Measurements from ENCODE around the gene CASZ1.

- TF ChIP-seq CTCF (IDR thresholded peaks at IDR 0.05) (no peak), POLR2AphosphoS5 (IDR thresholded peaks at IDR 0.05; ENCODE audit: low read depth, low read length) (no peak), REST (IDR thresholded peaks at IDR 0.05; ENCODE audit: insufficient read depth in 1 of 2, low read depth in 2 of 2, low read length in 1 of 2) (no peak)
Observed at GRCh38 chr1:10762153-10762523, 34.3 kb downstream of the CASZ1 start.

Measured in Panc1 (cell line).